Activated CD4-positive, alpha-beta memory T cell treated with anti-CD3 and anti-CD28 coated beads for 36 hours (primary cell): ENCODE results near the gene TEX264. TPM values are rescaled to one million over a fixed set of nuclear protein-coding genes. Genes with fewer than 3 reads are reported as not detected.
"Not testable (repeated sequence)": the region's sequence is repeated elsewhere in the genome, so short reads cannot be mapped to it uniquely, and the experiment has no call there.

ENCODE experiments used
- CTCF ChIA-PET: fragments of 350-600 bp; sonication (Branson Sonifier 250); formaldehyde crosslinking; loops from one replicate; lab custom pipeline; 2021; ENCODE audit warnings: antibody characterized with exemption, inconsistent platforms; lab: Charles Lee
- POLR2A ChIA-PET: fragments of 350-600 bp; sonication (Branson Sonifier 250); formaldehyde crosslinking; loops from one replicate; lab custom pipeline; 2021; ENCODE audit warnings: antibody characterized with exemption; lab: Charles Lee
- DNase-seq: peaks from one replicate; pipeline ENCODE4 v3.0.0-alpha.2; 2020
- H3K27ac Mint-ChIP-seq: one replicate; pipeline ENCODE4 v1.8.0; 2021; ENCODE audit warnings: mixed read lengths
- H3K27me3 Mint-ChIP-seq: one replicate; pipeline ENCODE4 v1.8.0; 2021; ENCODE audit warnings: mixed read lengths
- H3K36me3 Mint-ChIP-seq: one replicate; pipeline ENCODE4 v1.8.0; 2021; ENCODE audit warnings: mixed read lengths
- H3K4me1 Mint-ChIP-seq: one replicate; pipeline ENCODE4 v1.8.0; 2021; ENCODE audit warnings: low read depth, mixed read lengths
- H3K4me3 Mint-ChIP-seq: one replicate; pipeline ENCODE4 v1.8.0; 2021; ENCODE audit warnings: mild to moderate bottlenecking, mixed read lengths
- H3K9me3 Mint-ChIP-seq: one replicate; pipeline ENCODE4 v1.8.0; 2021; ENCODE audit warnings: mixed read lengths
- intact Hi-C: fragments of 100-400 bp; cut with micrococcal nuclease; formaldehyde crosslinking; loops from one replicate; pipeline ENCODE4 v1.15.1; 2023
- total RNA-seq, 2 experiments: library from RNA; stranded (reverse); gene quantifications; one replicate each; pipeline ENCODE4 v1.2.3, GENCODE V29; 2021

TEX264 gene
- total RNA-seq, 2 experiments from 2014 or later = 44.9 to 45.2 TPM

- ChIA-PET CTCF (interaction anchor here (1.5 to 1.9 kb wide), 3 partner anchors 16 to 65 kb away, joined by 4 to 14 read pairs (median 5); no protein-coding TSS in a partner anchor), POLR2A (no interaction called here)
- no peak overlapping the region for H3K27ac Mint-ChIP-seq
- no peaks in the 10 kb centered on the region for H3K36me3 Mint-ChIP-seq
- peak overlapping the region; percentile 29 for H3K4me3 Mint-ChIP-seq
- DNase-seq = no peak
- intact Hi-C loops = no loop called here
- H3K4me1 Mint-ChIP-seq = peaks cover 15% of the 10 kb centered on the region
- H3K27me3 Mint-ChIP-seq = peaks cover 23% of the 10 kb centered on the region
- H3K9me3 Mint-ChIP-seq = no peaks in the 10 kb centered on the region
Observed at GRCh38 chr3:51735039-51735438, 64.0 kb downstream of the TEX264 start.

- H3K4me3 Mint-ChIP-seq = no peak overlapping the region
- POLR2A ChIA-PET = no interaction called here
- peaks cover 25% of the 10 kb centered on the region for H3K27me3 Mint-ChIP-seq
- DNase-seq = no peak
- H3K9me3 Mint-ChIP-seq = no peaks in the 10 kb centered on the region
- intact Hi-C loops = no loop called here
- no peaks in the 10 kb centered on the region for H3K36me3 Mint-ChIP-seq
- CTCF ChIA-PET = interaction anchor here (1.9 kb wide), 1 partner anchor 54 kb away, joined by 5 read pairs; no protein-coding TSS in a partner anchor
- no peak overlapping the region for H3K27ac Mint-ChIP-seq
- peaks cover 15% of the 10 kb centered on the region for H3K4me1 Mint-ChIP-seq
Observed at GRCh38 chr3:51735950-51736349, 64.9 kb downstream of the TEX264 start.

- Mint-ChIP-seq H3K4me3 (no peak overlapping the region), H3K27ac (no peak overlapping the region), H3K4me1 (peaks cover 10% of the 10 kb centered on the region), H3K9me3 (no peaks in the 10 kb centered on the region), H3K27me3 (peaks cover 23% of the 10 kb centered on the region), H3K36me3 (no peaks in the 10 kb centered on the region)
- ChIA-PET POLR2A (no interaction called here), CTCF (no interaction called here)
- intact Hi-C loops = no loop called here
- no peak for DNase-seq
Observed at GRCh38 chr3:51739110-51739509, 68.1 kb downstream of the TEX264 start.

GRCh38 chr3:51742320-51742719 is 71.3 kb downstream of the TEX264 start:
- H3K27ac Mint-ChIP-seq, DNase-seq, POLR2A ChIA-PET, H3K9me3 Mint-ChIP-seq, H3K4me3 Mint-ChIP-seq, intact Hi-C loops, H3K4me1 Mint-ChIP-seq, H3K36me3 Mint-ChIP-seq, CTCF ChIA-PET: not testable (repeated sequence)
- peaks cover 17% of the 10 kb centered on the region for H3K27me3 Mint-ChIP-seq

GRCh38 chr3:51742978-51743377 is 71.9 kb downstream of the TEX264 start:
- POLR2A ChIA-PET, H3K4me1 Mint-ChIP-seq, CTCF ChIA-PET, H3K9me3 Mint-ChIP-seq, H3K4me3 Mint-ChIP-seq, H3K36me3 Mint-ChIP-seq, DNase-seq, intact Hi-C loops, H3K27ac Mint-ChIP-seq: not testable (repeated sequence)
- H3K27me3 Mint-ChIP-seq = peaks cover 10% of the 10 kb centered on the region

GRCh38 chr3:51747840-51748239 is 76.8 kb downstream of the TEX264 start:
- no peaks in the 10 kb centered on the region for H3K27me3 Mint-ChIP-seq
- ChIA-PET POLR2A (interaction anchor here (0.8 kb wide), 1 partner anchor 19 kb away, joined by 4 read pairs; no protein-coding TSS in a partner anchor), CTCF (interaction anchor here (1.5 kb wide), 1 partner anchor 29 kb away, joined by 3 read pairs; no protein-coding TSS in a partner anchor)
- DNase-seq = no peak
- intact Hi-C loops = no loop called here
- peaks cover 2% of the 10 kb centered on the region for H3K9me3 Mint-ChIP-seq
- H3K4me3 Mint-ChIP-seq = no peak overlapping the region
- no peak overlapping the region for H3K27ac Mint-ChIP-seq
- H3K4me1 Mint-ChIP-seq = peaks cover 5% of the 10 kb centered on the region
- H3K36me3 Mint-ChIP-seq = no peaks in the 10 kb centered on the region

GRCh38 chr3:51748327-51748726 is 77.3 kb downstream of the TEX264 start:
- Mint-ChIP-seq H3K9me3 (peaks cover 2% of the 10 kb centered on the region), H3K27ac (no peak overlapping the region), H3K27me3 (no peaks in the 10 kb centered on the region), H3K4me3 (no peak overlapping the region), H3K4me1 (peaks cover 5% of the 10 kb centered on the region), H3K36me3 (no peaks in the 10 kb centered on the region)
- intact Hi-C loops = no loop called here
- ChIA-PET POLR2A (interaction anchor here (0.8 kb wide), 1 partner anchor 20 kb away, joined by 4 read pairs; no protein-coding TSS in a partner anchor), CTCF (interaction anchor here (1.5 kb wide), 1 partner anchor 29 kb away, joined by 3 read pairs; no protein-coding TSS in a partner anchor)
- no peak for DNase-seq

- H3K4me3 Mint-ChIP-seq = no peak overlapping the region
- H3K27ac Mint-ChIP-seq = no peak overlapping the region
- CTCF ChIA-PET = interaction anchor here (0.8 to 1.0 kb wide), 2 partner anchors 31 to 48 kb away, joined by 3 to 4 read pairs; no protein-coding TSS in a partner anchor
- no peak for DNase-seq
- peaks cover 5% of the 10 kb centered on the region for H3K4me1 Mint-ChIP-seq
- H3K36me3 Mint-ChIP-seq = no peaks in the 10 kb centered on the region
- H3K9me3 Mint-ChIP-seq = peaks cover 9% of the 10 kb centered on the region
- intact Hi-C loops = no loop called here
- peaks cover 4% of the 10 kb centered on the region for H3K27me3 Mint-ChIP-seq
- POLR2A ChIA-PET = no interaction called here
Observed at GRCh38 chr3:51750878-51751277, 79.8 kb downstream of the TEX264 start.

- POLR2A ChIA-PET = no interaction called here
- Mint-ChIP-seq H3K9me3 (peaks cover 10% of the 10 kb centered on the region), H3K27me3 (peaks cover 4% of the 10 kb centered on the region), H3K4me3 (no peak overlapping the region), H3K27ac (no peak overlapping the region), H3K36me3 (no peaks in the 10 kb centered on the region), H3K4me1 (peaks cover 5% of the 10 kb centered on the region)
- intact Hi-C loops = no loop called here
- DNase-seq = no peak
- CTCF ChIA-PET = interaction anchor here (1.0 kb wide), 1 partner anchor 47 kb away, joined by 3 read pairs; no protein-coding TSS in a partner anchor
Observed at GRCh38 chr3:51751287-51751686, 80.2 kb downstream of the TEX264 start.

Other genes starting within 250 kb of the TEX264 start
- gene DCAF1, start 171.2 kb upstream of the TEX264 start, total RNA-seq = 10 to 100 TPM; 36.6 TPM
- 10 to 100 TPM; 27.6 to 30.0 TPM for gene RAD54L2, start 132.5 kb upstream of the TEX264 start, total RNA-seq
- under 1 TPM; 0.22 to 0.29 TPM for gene GRM2, start 35.8 kb downstream of the TEX264 start, total RNA-seq
- gene IQCF6, start 108.0 kb downstream of the TEX264 start, total RNA-seq = not detected
- gene IQCF2, start 190.4 kb downstream of the TEX264 start, total RNA-seq = not detected
- not detected for gene IQCF5, start 204.3 kb downstream of the TEX264 start, total RNA-seq
- not detected for gene IQCF1, start 232.1 kb downstream of the TEX264 start, total RNA-seq